ENCODE data around the gene DHX8.

GRCh38 chr17:43559161-43559816, 75.5 kb downstream of the DHX8 start:
- TF ChIP-seq, protein P1, sequence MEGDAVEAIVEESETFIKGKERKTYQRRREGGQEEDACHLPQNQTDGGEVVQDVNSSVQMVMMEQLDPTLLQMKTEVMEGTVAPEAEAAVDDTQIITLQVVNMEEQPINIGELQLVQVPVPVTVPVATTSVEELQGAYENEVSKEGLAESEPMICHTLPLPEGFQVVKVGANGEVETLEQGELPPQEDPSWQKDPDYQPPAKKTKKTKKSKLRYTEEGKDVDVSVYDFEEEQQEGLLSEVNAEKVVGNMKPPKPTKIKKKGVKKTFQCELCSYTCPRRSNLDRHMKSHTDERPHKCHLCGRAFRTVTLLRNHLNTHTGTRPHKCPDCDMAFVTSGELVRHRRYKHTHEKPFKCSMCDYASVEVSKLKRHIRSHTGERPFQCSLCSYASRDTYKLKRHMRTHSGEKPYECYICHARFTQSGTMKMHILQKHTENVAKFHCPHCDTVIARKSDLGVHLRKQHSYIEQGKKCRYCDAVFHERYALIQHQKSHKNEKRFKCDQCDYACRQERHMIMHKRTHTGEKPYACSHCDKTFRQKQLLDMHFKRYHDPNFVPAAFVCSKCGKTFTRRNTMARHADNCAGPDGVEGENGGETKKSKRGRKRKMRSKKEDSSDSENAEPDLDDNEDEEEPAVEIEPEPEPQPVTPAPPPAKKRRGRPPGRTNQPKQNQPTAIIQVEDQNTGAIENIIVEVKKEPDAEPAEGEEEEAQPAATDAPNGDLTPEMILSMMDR (IDR thresholded peaks at IDR 0.05; ENCODE audit: extremely low read depth in 1 of 2, insufficient read depth in 1 of 2, low read depth in 1 of 2, low read length in 2 of 2), result no peak
- TF ChIP-seq POLR2A (IDR thresholded peaks at IDR 0.05; ENCODE audit: low read depth, low read length), result no peak
- TF ChIP-seq POLR2AphosphoS5 (IDR thresholded peaks at IDR 0.05; ENCODE audit: insufficient read depth, low read depth, low read length), result no peak
- TF ChIP-seq MAX (IDR thresholded peaks at IDR 0.05; ENCODE audit: insufficient read depth, insufficient read length), result no peak
- TF ChIP-seq FOS (IDR thresholded peaks at IDR 0.05; ENCODE audit: borderline replicate concordance, insufficient read depth, low read length), result no peak
